T-helper 22 cell (primary cell): Measurements from ENCODE around the gene GPS2.

ENCODE experiments used
- DNase-seq: peaks from one replicate; pipeline ENCODE4 v3.0.0-alpha.2; 2020; ENCODE audit warnings: low read depth

The GPS2 gene, protein sequence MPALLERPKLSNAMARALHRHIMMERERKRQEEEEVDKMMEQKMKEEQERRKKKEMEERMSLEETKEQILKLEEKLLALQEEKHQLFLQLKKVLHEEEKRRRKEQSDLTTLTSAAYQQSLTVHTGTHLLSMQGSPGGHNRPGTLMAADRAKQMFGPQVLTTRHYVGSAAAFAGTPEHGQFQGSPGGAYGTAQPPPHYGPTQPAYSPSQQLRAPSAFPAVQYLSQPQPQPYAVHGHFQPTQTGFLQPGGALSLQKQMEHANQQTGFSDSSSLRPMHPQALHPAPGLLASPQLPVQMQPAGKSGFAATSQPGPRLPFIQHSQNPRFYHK

DNA sequence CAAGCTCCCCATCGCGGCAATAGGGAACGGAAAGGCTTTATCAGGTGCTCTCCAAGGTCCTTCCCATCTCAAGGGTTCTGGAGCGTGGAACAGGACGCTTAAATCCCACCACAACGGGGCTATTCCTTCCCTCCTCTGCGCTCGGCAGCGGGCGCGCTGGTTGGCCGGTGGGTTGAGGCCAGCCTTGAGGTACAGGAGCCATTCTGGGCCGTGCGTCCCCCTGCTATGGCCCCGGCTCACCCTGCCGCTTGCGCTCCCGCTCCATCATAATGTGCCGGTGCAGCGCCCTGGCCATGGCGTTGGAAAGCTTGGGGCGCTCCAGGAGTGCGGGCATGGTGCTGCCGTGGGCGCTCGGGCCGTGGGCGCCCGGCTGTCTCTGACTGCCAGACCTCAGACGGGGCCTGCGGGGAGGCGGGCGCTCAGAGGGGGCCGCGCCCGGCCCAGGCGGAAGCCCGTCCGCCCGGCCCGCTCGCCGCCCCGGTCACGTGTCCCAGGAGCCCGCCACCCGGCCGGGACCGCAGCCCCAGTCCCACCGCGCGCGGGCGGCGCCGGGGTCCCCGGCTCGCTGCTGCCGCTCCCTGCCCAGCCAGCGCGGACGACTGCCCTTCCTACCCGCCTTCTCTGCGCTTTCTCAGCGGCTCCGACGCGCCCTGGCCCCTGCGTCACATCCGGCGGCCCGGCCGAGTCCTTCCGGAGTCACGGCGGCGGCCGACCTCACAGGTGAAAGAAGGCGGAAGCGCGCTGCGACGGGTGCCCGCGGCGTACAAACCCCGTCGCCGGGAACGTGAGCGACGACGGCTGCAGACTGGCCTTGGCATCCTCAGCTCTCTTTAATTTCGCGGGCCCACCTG, at the start of gene GPS2:
Gene GPS2 (minus strand): TSS at position 642 of the 851 bp plus-strand sequence. CDS start 308 bp downstream, at position 334.
- DNase-seq = peak; percentile 89

- no peak for DNase-seq
Measured at GRCh38 chr17:7363311-7363710, 48.2 kb upstream of the GPS2 start.

- no peak for DNase-seq
Measured at GRCh38 chr17:7361906-7362305, 46.7 kb upstream of the GPS2 start.

GRCh38 chr17:7357381-7357780, 42.2 kb upstream of the GPS2 start:
- DNase-seq = no peak

DNA sequence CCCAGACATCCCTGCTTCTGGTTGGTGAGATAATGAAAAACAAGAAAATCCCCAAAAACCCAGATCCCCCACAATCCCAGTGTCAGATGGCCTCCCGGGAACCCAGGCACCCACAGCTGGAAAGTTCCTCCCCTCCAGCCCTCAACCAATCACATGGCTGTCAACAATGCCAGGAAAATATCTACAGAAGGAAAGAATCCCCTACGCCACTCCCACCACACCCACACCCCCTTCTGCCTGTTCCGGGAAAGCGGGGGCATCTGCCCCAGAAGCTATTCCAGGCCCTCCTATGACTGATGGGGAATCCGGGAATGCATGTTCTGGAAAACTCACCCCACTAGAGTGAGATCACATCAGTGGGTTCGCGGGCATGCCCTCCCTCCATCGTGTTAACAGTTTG, 41.6 kb upstream of the GPS2 start:
- DNase-seq = no peak

DNA sequence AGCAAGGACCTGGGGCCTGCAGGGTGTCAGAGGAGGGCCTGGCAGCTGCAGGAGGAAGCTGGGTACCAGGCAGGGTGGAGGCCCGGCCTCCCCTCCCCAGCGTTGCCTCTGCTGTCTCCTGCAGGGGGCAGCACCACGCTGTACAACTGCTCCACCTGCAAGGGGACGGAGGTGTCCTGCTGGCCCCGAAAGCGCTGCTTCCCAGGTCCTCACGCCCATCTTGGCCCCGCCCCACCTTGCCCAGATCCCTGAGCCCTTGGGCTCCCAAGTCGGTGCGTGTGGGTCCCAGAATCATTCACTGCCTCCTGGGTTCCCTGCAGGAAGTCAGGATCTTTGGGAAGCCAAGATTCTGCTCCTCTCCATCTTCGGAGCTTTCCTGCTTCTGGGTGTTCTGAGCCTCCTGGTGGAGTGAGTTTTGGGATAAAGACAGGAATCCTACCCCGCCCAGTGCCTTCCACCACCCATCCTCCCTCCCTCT, 41.0 kb upstream of the GPS2 start:
- DNase-seq = peak; percentile 62

DNA sequence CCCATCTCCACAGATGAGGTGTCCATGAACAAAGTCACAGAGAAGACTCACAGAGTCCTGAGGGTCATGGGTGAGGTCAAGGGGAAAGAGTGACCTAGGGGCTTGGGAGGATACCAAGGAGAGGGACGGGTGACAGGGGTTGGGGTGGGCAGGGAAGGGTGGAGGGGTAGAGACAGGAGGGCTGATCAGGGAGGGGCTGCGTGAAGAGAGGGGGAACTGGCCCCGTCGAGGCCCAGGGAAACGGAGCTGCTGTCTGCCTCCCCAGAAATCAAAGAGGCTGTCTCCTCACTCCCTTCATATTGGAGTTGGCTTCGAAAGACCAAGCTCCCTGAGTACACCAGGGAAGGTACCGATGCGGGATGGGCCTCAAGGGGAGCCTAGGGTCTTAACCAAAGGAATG, 40.4 kb upstream of the GPS2 start:
- DNase-seq = no peak

- no peak for DNase-seq
Measured at GRCh38 chr17:7355053-7355452, 39.9 kb upstream of the GPS2 start, which contains the start of gene TMEM95. Gene TMEM95 (plus strand): TSS chr17:7355156. CDS start chr17:7355205, 49 bp downstream.

DNA sequence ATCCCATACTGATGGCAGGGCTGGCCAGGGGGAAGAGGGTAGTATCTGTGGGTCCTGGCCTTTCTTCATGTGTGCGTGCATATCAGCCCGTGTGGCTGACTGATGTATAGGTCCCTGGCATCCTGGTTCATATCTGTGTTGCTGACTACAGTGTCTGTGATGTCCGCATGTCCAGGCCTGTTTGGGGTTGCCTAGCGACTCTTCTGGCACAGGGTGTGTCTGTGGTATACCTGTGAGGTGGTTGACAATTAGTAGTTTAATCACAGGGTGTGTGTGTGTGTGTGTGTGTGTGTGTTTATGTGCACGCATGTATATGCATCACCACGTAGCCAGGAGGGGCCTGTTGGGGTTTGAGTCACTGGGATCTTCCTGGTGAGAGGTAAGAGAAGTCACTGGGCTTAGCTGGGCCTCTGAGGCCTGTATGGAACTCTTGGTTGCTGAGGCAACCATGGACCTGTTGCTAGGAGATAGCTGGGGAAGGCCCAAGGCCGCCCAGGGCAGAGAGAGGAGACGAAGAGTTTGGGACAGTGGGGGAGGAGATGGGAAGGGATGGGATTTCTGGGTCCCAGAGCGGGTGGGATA, 39.2 kb upstream of the GPS2 start:
- peak; percentile 26 for DNase-seq

GRCh38 chr17:7352910-7353635, 37.9 kb upstream of the GPS2 start:
- DNase-seq = no peak

DNA sequence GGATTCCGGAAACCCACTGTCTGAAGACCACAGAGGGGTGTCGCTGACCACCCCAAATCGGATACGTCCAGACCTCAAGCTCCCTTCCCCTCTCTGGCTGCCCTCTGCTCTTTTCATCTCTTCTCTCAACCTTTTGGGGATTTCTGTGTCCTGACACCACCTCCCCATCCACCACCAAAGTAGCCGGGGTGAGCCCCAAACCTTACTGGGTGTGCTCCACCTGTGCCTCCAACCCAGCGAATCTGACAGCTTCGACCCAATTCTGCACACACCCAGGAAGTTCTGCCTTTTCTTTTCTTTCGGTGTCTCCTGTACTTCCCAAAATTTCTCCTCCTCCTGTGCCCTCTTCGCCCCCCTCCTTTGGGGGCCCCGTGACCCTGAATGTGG, 37.3 kb upstream of the GPS2 start:
- no peak for DNase-seq

- DNase-seq = peak; percentile 81
Measured at GRCh38 chr17:7351665-7352502, 36.7 kb upstream of the GPS2 start, which contains the start of gene KCTD11. Gene KCTD11 (plus strand): TSS chr17:7352162.

DNA sequence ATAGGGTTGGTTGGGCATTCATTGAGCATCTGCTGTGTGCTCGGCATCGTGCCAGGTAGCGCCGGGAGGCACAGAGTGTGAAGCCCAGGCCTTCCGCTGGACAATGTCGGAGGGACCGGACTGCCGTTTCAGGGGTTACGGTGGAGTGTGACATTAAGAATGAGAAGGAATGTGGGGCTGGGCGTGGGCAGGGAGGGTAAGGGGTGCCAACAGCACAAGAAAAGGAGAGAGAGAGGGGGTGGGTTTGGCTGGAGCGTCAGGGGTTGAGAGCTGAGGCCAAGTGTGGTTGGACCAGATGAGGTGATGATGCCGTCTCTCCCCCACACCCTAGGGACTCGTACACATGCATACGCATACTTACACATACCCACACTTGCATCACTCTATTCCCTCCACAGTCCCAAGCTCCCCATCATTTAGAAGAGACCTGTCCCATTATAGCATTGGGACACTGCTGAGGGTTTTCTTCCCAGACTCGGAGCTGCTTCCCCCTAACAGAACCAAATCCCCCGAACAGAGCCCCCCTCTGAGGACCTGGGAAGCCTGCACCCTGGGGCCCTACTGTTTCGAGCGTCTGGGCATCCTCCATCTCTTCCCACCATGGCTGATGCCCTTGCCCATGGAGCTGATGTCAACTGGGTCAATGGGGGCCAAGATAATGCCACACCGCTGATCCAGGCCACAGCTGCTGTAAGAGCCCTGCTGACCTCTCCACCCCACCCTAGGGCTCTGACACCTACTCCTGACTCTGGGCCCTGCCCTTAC, 33.5 kb upstream of the GPS2 start:
- no peak for DNase-seq

- DNase-seq = no peak
Measured at GRCh38 chr17:7347630-7348477, 32.7 kb upstream of the GPS2 start.

GRCh38 chr17:7346761-7347614, 31.8 kb upstream of the GPS2 start:
- DNase-seq = no peak

- no peak for DNase-seq
Measured at GRCh38 chr17:7343250-7343649, 28.1 kb upstream of the GPS2 start.

GRCh38 chr17:7341842-7342241, 26.7 kb upstream of the GPS2 start:
- DNase-seq = no peak

- DNase-seq = no peak
Measured at GRCh38 chr17:7340179-7340578, 25.0 kb upstream of the GPS2 start.
